ENCODE measurements around the gene KRTAP12-1.
"Not testable (repeated sequence)": the region's sequence is repeated elsewhere in the genome, so short reads cannot be mapped to it uniquely, and the experiment has no call there.

Gene KRTAP12-1

DNA sequence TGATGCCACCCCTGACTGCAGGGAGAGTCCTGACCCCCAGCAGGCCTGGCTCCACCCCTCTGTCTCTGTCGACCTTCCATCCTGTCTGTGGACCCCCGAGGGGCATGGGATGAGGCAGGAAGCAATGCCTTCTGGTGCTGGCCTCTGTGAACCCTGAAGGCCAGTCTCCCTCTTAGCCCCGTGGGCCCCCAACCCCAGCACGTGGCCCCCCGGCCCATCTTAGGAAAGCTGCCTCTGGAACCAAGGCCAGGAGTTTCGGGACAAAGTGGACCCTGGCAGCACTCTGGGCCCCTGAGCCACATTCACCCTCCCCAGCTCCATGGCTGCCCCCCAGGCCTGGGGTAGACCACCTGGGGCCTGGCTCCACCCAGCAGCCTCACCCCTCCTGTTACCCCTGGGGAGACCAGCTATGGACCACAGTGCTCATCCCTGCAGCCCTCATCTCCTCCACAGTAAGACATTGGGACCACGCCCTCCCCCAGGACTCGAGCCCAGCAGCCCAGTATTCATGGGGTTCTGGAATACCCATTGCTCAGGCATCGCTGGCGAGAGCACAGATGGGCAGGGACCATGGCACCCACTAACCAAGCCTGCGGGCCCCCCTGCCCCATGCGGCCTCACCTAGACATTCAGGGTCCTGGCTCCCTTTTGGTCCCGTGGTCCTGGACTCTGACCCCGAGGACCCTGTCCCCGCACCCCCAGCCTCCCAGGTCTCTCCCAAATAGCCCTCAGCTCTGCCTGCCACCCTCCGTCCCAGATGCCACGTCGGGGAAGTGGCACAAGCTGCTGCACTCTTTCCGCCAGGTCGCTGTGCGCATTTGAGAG is 43.2 kb downstream of the KRTAP12-1 start:
- DNase-seq = not testable (repeated sequence)

DNA sequence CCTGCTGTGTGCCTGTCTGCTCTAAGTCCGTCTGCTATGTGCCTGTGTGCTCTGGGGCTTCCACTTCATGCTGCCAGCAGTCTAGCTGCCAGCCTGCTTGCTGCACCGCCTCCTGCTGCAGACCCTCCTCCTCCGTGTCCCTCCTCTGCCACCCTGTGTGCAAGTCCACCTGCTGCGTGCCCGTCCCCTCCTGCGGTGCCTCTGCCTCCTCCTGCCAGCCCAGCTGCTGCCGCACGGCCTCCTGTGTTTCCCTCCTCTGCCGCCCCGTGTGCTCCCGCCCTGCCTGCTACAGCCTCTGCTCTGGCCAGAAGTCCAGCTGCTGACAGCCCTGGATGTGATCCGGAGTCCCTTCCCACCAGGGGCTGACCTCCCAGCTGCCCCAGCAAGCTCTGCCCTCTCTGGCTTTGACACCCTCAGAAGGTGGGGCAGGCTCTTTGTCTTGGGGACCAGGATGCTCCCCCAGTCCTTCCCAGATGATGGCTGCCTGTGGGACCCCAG is 44.1 kb downstream of the KRTAP12-1 start:
- not testable (repeated sequence) for DNase-seq

DNA sequence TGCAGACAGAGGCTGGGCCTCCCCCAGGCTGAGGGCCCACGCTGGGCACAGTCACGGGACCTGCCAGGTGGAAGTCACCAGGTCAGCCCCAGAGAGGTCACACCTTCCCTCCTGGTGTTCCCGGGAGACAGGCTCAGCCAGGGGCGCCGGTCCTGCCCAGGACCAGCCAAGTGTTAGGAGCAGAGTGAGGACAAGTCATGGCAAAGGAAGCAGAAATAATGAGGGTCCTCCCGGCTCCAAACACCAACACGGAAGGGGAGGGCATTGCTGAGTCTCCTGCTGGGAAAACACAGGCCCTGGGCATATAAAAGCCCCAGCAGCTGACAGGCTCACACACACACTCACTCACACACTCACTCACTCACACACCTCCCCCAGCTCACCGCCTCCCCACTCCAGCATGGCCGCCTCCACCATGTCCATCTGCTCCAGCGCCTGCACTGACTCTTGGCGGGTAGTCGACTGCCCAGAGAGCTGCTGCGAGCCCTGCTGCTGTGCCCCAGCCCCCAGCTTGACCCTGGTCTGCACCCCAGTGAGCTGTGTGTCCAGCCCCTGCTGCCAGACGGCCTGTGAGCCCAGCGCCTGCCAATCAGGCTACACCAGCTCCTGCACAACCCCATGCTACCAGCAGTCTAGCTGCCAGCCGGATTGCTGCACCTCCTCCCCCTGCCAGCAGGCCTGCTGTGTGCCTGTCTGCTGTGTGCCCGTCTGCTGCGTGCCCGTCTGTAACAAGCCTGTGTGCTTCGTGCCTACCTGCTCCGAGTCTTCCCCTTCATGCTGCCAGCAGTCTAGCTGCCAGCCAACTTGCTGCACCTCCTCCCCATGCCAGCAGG is 44.7 kb downstream of the KRTAP12-1 start, which contains the start of gene KRTAP10-10:
TSS of gene KRTAP10-10 (plus strand) at position 339 of the 833 bp plus-strand sequence. CDS start at position 401, 62 bp downstream.
- DNase-seq = no peak

DNA sequence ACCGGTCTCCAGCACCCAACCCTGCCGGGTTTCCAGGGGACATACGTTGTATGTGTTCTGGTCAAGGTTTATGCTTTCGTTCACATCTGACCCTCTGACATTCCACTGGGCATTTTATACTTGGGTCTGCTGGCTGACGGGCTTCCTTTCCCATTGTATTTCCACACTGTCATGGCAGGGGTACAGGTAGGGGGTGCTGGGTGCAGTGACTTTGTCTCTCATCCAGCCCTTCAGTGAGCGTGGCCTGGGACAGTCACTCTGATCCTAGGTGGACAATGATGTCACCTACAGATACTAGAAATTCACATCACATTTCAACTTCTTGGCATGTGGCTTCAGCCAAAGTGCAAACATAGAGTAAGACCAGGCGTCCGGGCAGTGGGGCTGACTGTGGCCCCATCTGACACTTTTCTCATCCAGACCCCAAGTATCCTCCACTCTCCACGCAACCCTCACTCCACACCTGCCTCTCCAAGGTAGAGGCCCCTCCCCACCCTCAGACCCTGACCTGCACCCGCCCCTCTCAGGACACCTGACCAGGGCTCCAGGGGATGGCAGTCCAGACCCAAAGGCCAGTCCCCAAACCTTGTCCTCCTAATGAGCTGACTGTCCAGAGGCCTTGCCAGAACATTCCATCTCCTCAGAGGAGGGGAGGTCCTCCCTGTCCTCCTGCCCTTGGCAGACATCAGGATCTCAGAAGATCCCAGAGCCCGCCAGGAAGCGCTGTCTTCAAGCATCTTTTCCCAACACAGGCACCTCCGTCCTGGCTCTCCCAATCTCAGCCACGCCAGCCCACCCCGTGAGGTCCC is 45.5 kb downstream of the KRTAP12-1 start:
- no peak for DNase-seq

DNA sequence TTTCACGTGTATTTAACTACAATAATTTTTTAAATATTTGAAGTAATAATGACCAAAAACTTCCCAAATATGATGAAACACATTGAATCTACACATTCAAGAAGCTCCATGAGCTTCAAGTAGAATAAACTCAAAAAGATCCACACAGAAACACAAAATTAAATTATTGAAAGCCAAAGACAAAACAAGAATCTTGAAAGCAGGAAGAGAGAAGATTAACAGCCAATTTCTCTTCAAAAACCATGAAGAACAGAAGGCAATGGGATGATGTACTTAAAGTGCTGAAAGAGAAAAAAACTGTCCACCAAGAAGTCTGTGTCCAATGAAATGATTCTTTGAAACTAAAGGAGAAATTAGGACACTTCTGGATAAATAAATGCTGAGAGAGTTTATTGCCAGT is 49.9 kb downstream of the KRTAP12-1 start:
- no peak for DNase-seq
